Calu3 (cell line): ENCODE results near the gene ESYT3. TPM values are rescaled to one million over a fixed set of nuclear protein-coding genes. Genes with fewer than 3 reads are reported as not detected.

Experiments
- BruUV-seq: library from RNA; stranded (reverse); fragments of 400-500 nt; replicated peaks from 2 replicates; lab custom pipeline; 2021; lab: Mats Ljungman, UMichigan
- CTCF ChIA-PET: fragments of 300-600 bp; sonication (Branson Sonifier 250); formaldehyde crosslinking; loops from one replicate; lab custom pipeline; 2022; ENCODE audit warnings: antibody characterized with exemption; lab: Charles Lee
- DNase-seq: peaks from one replicate; pipeline ENCODE4 v3.0.0; 2022
- H3K27ac Mint-ChIP-seq: one replicate; pipeline ENCODE4 v1.8.0; 2022; ENCODE audit warnings: mixed read lengths; ENCODE audit not compliant: unreplicated experiment
- H3K27me3 Mint-ChIP-seq: one replicate; pipeline ENCODE4 v1.8.0; 2022; ENCODE audit warnings: mixed read lengths; ENCODE audit not compliant: unreplicated experiment
- H3K36me3 Mint-ChIP-seq: one replicate; pipeline ENCODE4 v1.8.0; 2022; ENCODE audit warnings: mild to moderate bottlenecking, moderate library complexity, mixed read lengths; ENCODE audit not compliant: insufficient read depth, unreplicated experiment
- H3K4me1 Mint-ChIP-seq: one replicate; pipeline ENCODE4 v1.8.0; 2022; ENCODE audit warnings: mild to moderate bottlenecking, low read depth, mixed read lengths; ENCODE audit not compliant: unreplicated experiment
- H3K4me3 Mint-ChIP-seq: one replicate; pipeline ENCODE4 v1.8.0; 2022; ENCODE audit warnings: mild to moderate bottlenecking, low read depth, moderate library complexity, mixed read lengths; ENCODE audit not compliant: unreplicated experiment
- H3K9me3 Mint-ChIP-seq: one replicate; pipeline ENCODE4 v1.8.0; 2022; ENCODE audit warnings: low read depth, mixed read lengths; ENCODE audit not compliant: unreplicated experiment
- CTCF ChIP-seq: fragments of 200-600 bp; IDR thresholded peaks from one replicate; pipeline ENCODE4 v1.8.0; 2022; ENCODE audit warnings: antibody characterized with exemption; ENCODE audit not compliant: unreplicated experiment
- intact Hi-C: fragments of 100-400 bp; cut with micrococcal nuclease; formaldehyde crosslinking; loops from one replicate; pipeline ENCODE4 v1.10.0; 2022; ENCODE audit not compliant: unreplicated experiment
- total RNA-seq: library from RNA; stranded (reverse); gene quantifications from 2 replicates; pipeline ENCODE4 v1.2.3, GENCODE V29; 2022

ESYT3 gene
- total RNA-seq, 1 experiment from 2014 or later, result 3.5 TPM

GRCh38 chr3:138465925-138466324, 31.5 kb downstream of the ESYT3 start:
- no TSS peak for BruUV-seq
- intact Hi-C loops, result no loop called here
- CTCF ChIA-PET, result interaction anchor here (0.6 kb wide), 1 partner anchor 470 kb away, joined by 9 read pairs; no protein-coding TSS in a partner anchor
- no peak for TF ChIP-seq CTCF
- H3K9me3 Mint-ChIP-seq, result no peaks in the 10 kb centered on the region
- no peaks in the 10 kb centered on the region for H3K27me3 Mint-ChIP-seq
- no peaks in the 10 kb centered on the region for H3K4me1 Mint-ChIP-seq
- no peak for DNase-seq
- no peak overlapping the region for H3K27ac Mint-ChIP-seq
- peaks cover 5% of the 10 kb centered on the region for H3K36me3 Mint-ChIP-seq
- no peak overlapping the region for H3K4me3 Mint-ChIP-seq

- TF ChIP-seq CTCF, result no peak
- intact Hi-C loops, result no loop called here
- Mint-ChIP-seq H3K4me3 (no peak overlapping the region), H3K4me1 (no peaks in the 10 kb centered on the region), H3K9me3 (no peaks in the 10 kb centered on the region), H3K27ac (no peak overlapping the region), H3K27me3 (no peaks in the 10 kb centered on the region), H3K36me3 (peaks cover 5% of the 10 kb centered on the region)
- no TSS peak for BruUV-seq
- CTCF ChIA-PET, result interaction anchor here (1.3 kb wide), 1 partner anchor 50 kb away, joined by 3 read pairs; no protein-coding TSS in a partner anchor
- no peak for DNase-seq
Observed at GRCh38 chr3:138467931-138468330, 33.5 kb downstream of the ESYT3 start.

- CTCF ChIA-PET, result interaction anchor here (1.3 kb wide), 1 partner anchor 51 kb away, joined by 3 read pairs; no protein-coding TSS in a partner anchor
- Mint-ChIP-seq H3K4me1 (no peaks in the 10 kb centered on the region), H3K9me3 (no peaks in the 10 kb centered on the region), H3K36me3 (peaks cover 5% of the 10 kb centered on the region), H3K4me3 (no peak overlapping the region), H3K27me3 (no peaks in the 10 kb centered on the region), H3K27ac (no peak overlapping the region)
- intact Hi-C loops, result no loop called here
- TF ChIP-seq CTCF, result no peak
- no TSS peak for BruUV-seq
- DNase-seq, result no peak
Observed at GRCh38 chr3:138468451-138468850, 34.0 kb downstream of the ESYT3 start.

GRCh38 chr3:138468886-138469285, 34.5 kb downstream of the ESYT3 start:
- TF ChIP-seq CTCF, result no peak
- intact Hi-C loops, result no loop called here
- no peaks in the 10 kb centered on the region for H3K27me3 Mint-ChIP-seq
- CTCF ChIA-PET, result no interaction called here
- no peak for DNase-seq
- no peaks in the 10 kb centered on the region for H3K9me3 Mint-ChIP-seq
- no TSS peak for BruUV-seq
- no peak overlapping the region for H3K27ac Mint-ChIP-seq
- H3K36me3 Mint-ChIP-seq, result peaks cover 5% of the 10 kb centered on the region
- no peak overlapping the region for H3K4me3 Mint-ChIP-seq
- no peaks in the 10 kb centered on the region for H3K4me1 Mint-ChIP-seq
